HEK293T (cell line): Measurements from ENCODE around the gene SLC24A1.

Experiments used
- CTCF ChIA-PET: fragments of 350-600 bp; formaldehyde crosslinking; extraction: SDS; loops from one replicate; lab custom pipeline; 2021; ENCODE audit warnings: antibody characterized with exemption, inconsistent platforms; lab: Yijun Ruan, JAX
- POLR2A ChIA-PET: fragments of 350-600 bp; formaldehyde crosslinking; extraction: SDS; loops from one replicate; lab custom pipeline; 2020; ENCODE audit warnings: antibody characterized with exemption, inconsistent platforms; lab: Yijun Ruan, JAX
- DNase-seq: peaks from one replicate; pipeline ENCODE4 v3.0.0; 2012; ENCODE audit warnings: mixed read lengths; ENCODE audit errors: extremely low spot score
- ARNT ChIP-seq: fragments of 450-650 bp; IDR thresholded peaks from 2 replicates; pipeline ENCODE4 v1.6.1; 2017; ENCODE audit warnings: mild to moderate bottlenecking
- BHLHE40 ChIP-seq: fragments of 450-650 bp; IDR thresholded peaks from 2 replicates; pipeline ENCODE4 v1.6.1; 2016; ENCODE audit warnings: mild to moderate bottlenecking, moderate library complexity, borderline replicate concordance
- CTBP1 ChIP-seq: fragments of 450-650 bp; IDR thresholded peaks from 2 replicates; pipeline ENCODE4 v1.6.1; 2016; ENCODE audit warnings: borderline replicate concordance
- ELF4 ChIP-seq: fragments of 450-650 bp; IDR thresholded peaks from 2 replicates; pipeline ENCODE4 v1.6.1; 2017; ENCODE audit warnings: antibody characterized with exemption
- FOXA1 ChIP-seq: fragments of 450-650 bp; IDR thresholded peaks from 2 replicates; pipeline ENCODE4 v1.6.1; 2016; ENCODE audit warnings: mild to moderate bottlenecking
- FOXK2 ChIP-seq: fragments of 450-650 bp; IDR thresholded peaks from 2 replicates; pipeline ENCODE4 v1.6.1; 2016; ENCODE audit warnings: mild to moderate bottlenecking
- FOXM1 ChIP-seq: fragments of 450-650 bp; IDR thresholded peaks from 2 replicates; pipeline ENCODE4 v1.6.1; 2017; ENCODE audit warnings: mild to moderate bottlenecking, borderline replicate concordance
- HDGF ChIP-seq: fragments of 450-650 bp; IDR thresholded peaks from 2 replicates; pipeline ENCODE4 v1.6.1; 2017; ENCODE audit warnings: antibody characterized with exemption, borderline replicate concordance
- L3MBTL2 ChIP-seq: fragments of 450-650 bp; conservative IDR thresholded peaks from 2 replicates; pipeline ENCODE4 v1.6.1; 2016; ENCODE audit warnings: mild to moderate bottlenecking
- LEF1 ChIP-seq: fragments of 450-650 bp; IDR thresholded peaks from 2 replicates; pipeline ENCODE4 v1.6.1; 2017; ENCODE audit warnings: mild to moderate bottlenecking, borderline replicate concordance
- NFRKB ChIP-seq: fragments of 450-650 bp; IDR thresholded peaks from 2 replicates; pipeline ENCODE4 v1.6.1; 2016; ENCODE audit warnings: mild to moderate bottlenecking, moderate library complexity
- SP1 ChIP-seq: fragments of 450-650 bp; IDR thresholded peaks from 2 replicates; pipeline ENCODE4 v1.6.1; 2017
- SUZ12 ChIP-seq: fragments of 450-650 bp; IDR thresholded peaks from 2 replicates; pipeline ENCODE4 v1.6.1; 2016; ENCODE audit warnings: mild to moderate bottlenecking
- TARDBP ChIP-seq: fragments of 450-650 bp; IDR thresholded peaks from 2 replicates; pipeline ENCODE4 v1.6.1; 2016
- ZNF384 ChIP-seq: fragments of 450-650 bp; IDR thresholded peaks from 2 replicates; pipeline ENCODE4 v1.6.1; 2016
- TF ChIP-seq, protein P1 (sequence below): fragments of 450-650 bp; IDR thresholded peaks from 2 replicates; pipeline ENCODE4 v1.6.1; 2016

Gene SLC24A1

GRCh38 chr15:65598468-65598867, 23.3 kb upstream of the SLC24A1 start:
- no peak for DNase-seq
- TF ChIP-seq SUZ12 (no peak), NFRKB (no peak), TARDBP (no peak), L3MBTL2 (no peak), SP1 (no peak), ARNT (no peak), ZNF384 (no peak), FOXK2 (no peak)
- POLR2A ChIA-PET = interaction anchor here (4.1 kb wide), 1 partner anchor 12 kb away, joined by 19 read pairs; the partner anchor contains the start of gene INTS14
- CTCF ChIA-PET = no interaction called here

GRCh38 chr15:65599677-65600076, 22.1 kb upstream of the SLC24A1 start:
- POLR2A ChIA-PET = interaction anchor here (4.1 kb wide), 1 partner anchor 11 kb away, joined by 19 read pairs; the partner anchor contains the start of gene INTS14
- no peak for TF ChIP-seq ELF4
- TF ChIP-seq LEF1 = no peak
- no peak for TF ChIP-seq ARNT
- TF ChIP-seq FOXA1 = no peak
- no peak for TF ChIP-seq TARDBP
- no peak for TF ChIP-seq SUZ12
- TF ChIP-seq FOXM1 = no peak
- no peak for TF ChIP-seq HDGF
- TF ChIP-seq SP1 = no peak
- TF ChIP-seq NFRKB = no peak
- no peak for TF ChIP-seq BHLHE40
- TF ChIP-seq ZNF384 = no peak
- no peak for TF ChIP-seq CTBP1
- TF ChIP-seq L3MBTL2 = no peak
- TF ChIP-seq FOXK2 = no peak
- TF ChIP-seq, protein P1, sequence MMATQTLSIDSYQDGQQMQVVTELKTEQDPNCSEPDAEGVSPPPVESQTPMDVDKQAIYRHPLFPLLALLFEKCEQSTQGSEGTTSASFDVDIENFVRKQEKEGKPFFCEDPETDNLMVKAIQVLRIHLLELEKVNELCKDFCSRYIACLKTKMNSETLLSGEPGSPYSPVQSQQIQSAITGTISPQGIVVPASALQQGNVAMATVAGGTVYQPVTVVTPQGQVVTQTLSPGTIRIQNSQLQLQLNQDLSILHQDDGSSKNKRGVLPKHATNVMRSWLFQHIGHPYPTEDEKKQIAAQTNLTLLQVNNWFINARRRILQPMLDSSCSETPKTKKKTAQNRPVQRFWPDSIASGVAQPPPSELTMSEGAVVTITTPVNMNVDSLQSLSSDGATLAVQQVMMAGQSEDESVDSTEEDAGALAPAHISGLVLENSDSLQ = no peak
- CTCF ChIA-PET = no interaction called here
- DNase-seq = no peak

DNA sequence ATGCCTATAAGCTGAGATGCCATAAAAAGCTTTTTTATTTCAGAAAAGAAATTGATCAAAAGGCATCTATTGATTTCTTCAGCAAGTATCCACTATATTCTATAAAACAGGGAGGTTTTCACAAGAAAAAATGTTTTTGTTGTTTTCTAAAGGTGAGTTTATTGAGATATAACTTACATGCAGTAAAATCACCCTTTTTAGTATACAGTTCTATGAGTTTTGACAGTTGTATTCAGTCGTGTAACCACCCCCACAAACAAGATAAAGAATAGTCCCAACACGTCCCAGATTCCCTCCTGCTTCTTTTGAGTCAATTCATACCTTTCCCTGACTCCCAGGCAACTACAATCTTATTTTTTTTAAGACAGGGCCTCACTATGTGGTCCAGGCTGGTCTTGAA, 18.6 kb upstream of the SLC24A1 start:
- CTCF ChIA-PET = interaction anchor here (0.6 kb wide), 1 partner anchor 266 kb away, joined by 5 read pairs; the partner anchor contains the start of gene RAB11A
- DNase-seq = no peak
- POLR2A ChIA-PET = no interaction called here

DNA sequence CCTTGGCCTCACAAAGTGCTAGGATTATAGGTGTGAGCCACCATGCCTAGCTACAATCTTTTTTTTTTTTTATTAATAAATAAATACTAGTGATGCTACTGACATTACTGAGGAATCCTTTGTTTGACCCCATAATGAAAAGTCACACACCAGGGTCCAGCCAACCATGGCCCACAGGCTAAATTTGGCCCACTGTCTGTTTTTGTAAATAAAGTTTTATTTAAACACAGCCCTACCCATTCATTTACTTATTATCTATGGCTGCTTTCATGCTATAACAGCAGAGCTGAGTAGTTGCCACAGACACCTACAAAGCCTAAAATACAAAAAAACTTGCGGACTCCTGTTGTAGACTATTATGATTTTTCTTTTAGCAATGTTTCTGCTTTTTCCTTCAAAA, 18.2 kb upstream of the SLC24A1 start:
- ChIA-PET CTCF (interaction anchor here (0.6 kb wide), 1 partner anchor 266 kb away, joined by 5 read pairs; the partner anchor contains the start of gene RAB11A), POLR2A (no interaction called here)
- no peak for DNase-seq
- TF ChIP-seq LEF1 = no peak
- TF ChIP-seq FOXA1 = no peak
- no peak for TF ChIP-seq NFRKB
- TF ChIP-seq ZNF384 = no peak
- TF ChIP-seq, protein P1 = no peak
- TF ChIP-seq HDGF = no peak
- no peak for TF ChIP-seq TARDBP
- no peak for TF ChIP-seq ARNT
- TF ChIP-seq SP1 = no peak
- no peak for TF ChIP-seq FOXM1
- no peak for TF ChIP-seq CTBP1
- no peak for TF ChIP-seq SUZ12
- no peak for TF ChIP-seq L3MBTL2
- no peak for TF ChIP-seq FOXK2
- TF ChIP-seq ELF4 = no peak
- TF ChIP-seq BHLHE40 = no peak

More for the DNA sequence above, 18.6 kb upstream of the SLC24A1 start:
- TF ChIP-seq ELF4 (no peak), LEF1 (no peak), FOXM1 (no peak)

- POLR2A ChIA-PET = interaction anchor here (0.6 to 3.3 kb wide), 46 partner anchors 8 to 745 kb away, joined by 3 to 26 read pairs (median 4); partner anchors contain the start of genes DIS3L, DPP8, HACD3 and PARP16
- peak; percentile 97 for DNase-seq
- TF ChIP-seq, protein P1 = no peak
- TF ChIP-seq TARDBP (no peak), ELF4 (peak; percentile 65; the same call in 1 of the 2 replicates), FOXM1 (0 out of 2 replicates have a peak, but pooled peaks have one; percentile 3), CTBP1 (peak; percentile 97), NFRKB (no peak), L3MBTL2 (peak; percentile 76), FOXA1 (no peak), BHLHE40 (no peak)
- CTCF ChIA-PET = interaction anchor here (0.6 to 1.2 kb wide), 7 partner anchors 8 to 61 kb away, joined by 3 to 4 read pairs (median 3); no protein-coding TSS in a partner anchor
Observed at GRCh38 chr15:65610871-65611718, 10.6 kb upstream of the SLC24A1 start, which contains the start of gene INTS14. INTS14 (minus strand) TSS chr15:65611131; CDS start chr15:65607380, 3,751 bp downstream.
